ENCODE measurements around the gene CHN2. TPM values are rescaled to one million over a fixed set of nuclear protein-coding genes. Genes with fewer than 3 reads are reported as not detected.

CHN2 gene
- polyA plus RNA-seq, 2 of the 4 experiments (the other 2 are of a cell fraction), result 0.06 TPM; not detected in 1

DNA sequence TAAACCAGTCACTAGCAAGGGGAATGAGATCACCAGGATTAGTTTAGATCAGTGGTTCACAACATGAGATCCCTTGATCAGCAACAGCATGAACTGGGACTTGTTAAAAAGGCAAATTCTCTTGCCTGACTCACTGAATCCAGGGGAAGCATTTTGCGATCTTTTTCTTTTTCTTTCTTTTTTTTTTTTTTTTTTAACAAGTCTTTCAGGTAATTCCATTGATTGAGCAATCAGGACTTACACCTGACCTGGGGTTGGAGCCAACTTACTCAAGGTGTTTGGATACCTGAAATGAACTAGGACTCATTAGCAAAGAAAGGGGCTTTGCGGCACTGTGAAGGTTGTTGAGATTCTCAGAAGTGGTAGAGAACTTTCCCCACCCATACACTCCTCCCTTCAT is 321.9 kb downstream of the CHN2 start:
- no peaks in the 10 kb centered on the region for H3K4me1 ChIP-seq
- DNase-seq (ENCODE audit: low read depth in 1 of 2, low spot score in 1 of 2), result no peak
- TF ChIP-seq MAFK (IDR thresholded peaks at IDR 0.05; ENCODE audit: partially characterized antibody), result no peak
- TF ChIP-seq ZFP36 (IDR thresholded peaks at IDR 0.05; ENCODE audit: borderline replicate concordance, partially characterized antibody), result no peak
- no peak for TF ChIP-seq EHF (CRISPR knock-in tag; IDR thresholded peaks at IDR 0.05)
- no peak for TF ChIP-seq BHLHE40 (IDR thresholded peaks at IDR 0.05; ENCODE audit: low read depth, low read length)
- no peak for TF ChIP-seq SREBF2 (IDR thresholded peaks at IDR 0.05)
- no peak for TF ChIP-seq KDM5A (IDR thresholded peaks at IDR 0.05)
- TF ChIP-seq MYC (IDR thresholded peaks at IDR 0.05; ENCODE audit: borderline replicate concordance, low read length), result no peak
- no peak for TF ChIP-seq CHD2 (IDR thresholded peaks at IDR 0.05; ENCODE audit: low read length, partially characterized antibody)
- TF ChIP-seq HOXB5 (CRISPR knock-in tag; IDR thresholded peaks at IDR 0.05), result no peak
- TF ChIP-seq CHD4 (IDR thresholded peaks at IDR 0.05; ENCODE audit: borderline replicate concordance), result no peak
- no peak for TF ChIP-seq JUN (IDR thresholded peaks at IDR 0.05)
- TF ChIP-seq, protein P1, sequence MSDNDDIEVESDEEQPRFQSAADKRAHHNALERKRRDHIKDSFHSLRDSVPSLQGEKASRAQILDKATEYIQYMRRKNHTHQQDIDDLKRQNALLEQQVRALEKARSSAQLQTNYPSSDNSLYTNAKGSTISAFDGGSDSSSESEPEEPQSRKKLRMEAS (IDR thresholded peaks at IDR 0.05), result no peak
- no peak for TF ChIP-seq FOSB (CRISPR knock-in tag; IDR thresholded peaks at IDR 0.05)
- no peak for TF ChIP-seq HDAC2 (IDR thresholded peaks at IDR 0.05)
- TF ChIP-seq, protein P2, sequence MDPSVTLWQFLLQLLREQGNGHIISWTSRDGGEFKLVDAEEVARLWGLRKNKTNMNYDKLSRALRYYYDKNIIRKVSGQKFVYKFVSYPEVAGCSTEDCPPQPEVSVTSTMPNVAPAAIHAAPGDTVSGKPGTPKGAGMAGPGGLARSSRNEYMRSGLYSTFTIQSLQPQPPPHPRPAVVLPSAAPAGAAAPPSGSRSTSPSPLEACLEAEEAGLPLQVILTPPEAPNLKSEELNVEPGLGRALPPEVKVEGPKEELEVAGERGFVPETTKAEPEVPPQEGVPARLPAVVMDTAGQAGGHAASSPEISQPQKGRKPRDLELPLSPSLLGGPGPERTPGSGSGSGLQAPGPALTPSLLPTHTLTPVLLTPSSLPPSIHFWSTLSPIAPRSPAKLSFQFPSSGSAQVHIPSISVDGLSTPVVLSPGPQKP (IDR thresholded peaks at IDR 0.05; ENCODE audit: low read depth, low read length), result no peak
- no peak for TF ChIP-seq HOXA7 (CRISPR knock-in tag; IDR thresholded peaks at IDR 0.05)
- no peak for TF ChIP-seq TP53 (CRISPR knock-in tag; IDR thresholded peaks at IDR 0.05)
- ChIA-PET CTCF (no interaction called here), POLR2A (no interaction called here)
- H3K4me3 ChIP-seq, result no peak overlapping the region
- no peak for FAIRE-seq
- WGBS (ENCODE audit: missing lambda C conversion rate), result 86% methylated on average over 2 of the region's 2 CpGs
- peaks cover 5% of the 10 kb centered on the region; the same call in 1 of the 3 replicates for H3K9me3 ChIP-seq
- H3K4me2 ChIP-seq, result no peak overlapping the region
- H3K27ac ChIP-seq, result no peak overlapping the region
- ATAC-seq, result no peak

DNA sequence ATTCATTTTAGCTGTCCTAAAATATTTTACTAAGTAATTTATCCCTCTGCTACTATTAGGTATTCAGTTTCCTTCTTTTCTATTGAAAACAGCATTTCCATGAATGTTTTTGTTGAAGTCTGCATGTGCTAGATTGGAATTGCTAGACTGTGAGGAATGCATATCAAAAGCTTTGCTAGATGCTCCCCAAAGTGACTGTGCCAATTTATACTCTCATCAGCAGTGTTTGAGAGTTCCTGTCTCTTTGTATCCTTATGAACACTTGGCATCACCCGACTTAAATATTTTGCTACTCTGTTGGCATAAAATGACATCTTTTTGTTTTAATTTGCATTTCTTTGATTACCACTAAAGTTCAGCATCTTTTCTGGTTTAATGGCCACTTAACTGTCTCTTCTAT is 324.0 kb downstream of the CHN2 start:
- peaks cover 9% of the 10 kb centered on the region; the same call in 1 of the 3 replicates for H3K9me3 ChIP-seq
- H3K4me3 ChIP-seq, result no peak overlapping the region
- FAIRE-seq, result no peak
- TF ChIP-seq EHMT2 (IDR thresholded peaks at IDR 0.05; ENCODE audit: low read depth), result no peak
- no peak for TF ChIP-seq POLR2AphosphoS2 (conservative IDR thresholded peaks at IDR 0.05; ENCODE audit: low read length)
- no peak for TF ChIP-seq KDM5A (IDR thresholded peaks at IDR 0.05)
- no peak for TF ChIP-seq CEBPB (IDR thresholded peaks at IDR 0.05)
- no peak overlapping the region for H3K4me2 ChIP-seq
- H3K27ac ChIP-seq, result no peak overlapping the region
- WGBS (ENCODE audit: missing lambda C conversion rate), result 33% methylated on average over 1 of the region's 1 CpG
- CTCF ChIA-PET, result interaction anchor here (0.6 to 0.8 kb wide), 2 partner anchors 11 to 16 kb away, joined by 3 to 4 read pairs; no protein-coding TSS in a partner anchor
- no peaks in the 10 kb centered on the region for H3K4me1 ChIP-seq
- POLR2A ChIA-PET, result no interaction called here
- ATAC-seq, result no peak
- DNase-seq (ENCODE audit: low read depth in 1 of 2, low spot score in 1 of 2), result no peak

DNA sequence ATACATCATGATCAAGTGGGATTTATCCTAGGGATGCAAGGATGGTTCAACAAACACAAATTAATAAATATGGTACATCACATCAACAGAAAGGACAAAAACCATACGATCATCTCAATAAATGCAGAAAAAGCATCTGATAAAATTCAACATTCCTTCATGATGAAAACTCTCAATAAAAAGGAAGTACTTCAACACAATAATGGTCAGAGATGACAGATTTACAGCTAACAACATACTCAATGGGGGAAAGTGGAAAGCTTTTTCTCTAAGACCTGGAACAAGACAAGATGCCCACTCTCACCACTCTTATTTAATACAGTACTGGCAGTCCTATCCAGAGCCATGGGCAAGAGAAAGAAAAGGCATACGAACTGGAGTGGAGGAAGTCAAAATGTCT is 329.2 kb downstream of the CHN2 start:
- ChIA-PET CTCF (no interaction called here), POLR2A (no interaction called here)
- H3K9me3 ChIP-seq, result peaks cover 9% of the 10 kb centered on the region; the same call in 1 of the 3 replicates
- FAIRE-seq (no peak), ATAC-seq (no peak), DNase-seq (ENCODE audit: low read depth in 1 of 2, low spot score in 1 of 2) (no peak)
- H3K4me2 ChIP-seq, result no peak overlapping the region
- no peaks in the 10 kb centered on the region for H3K4me1 ChIP-seq
- no peak overlapping the region for H3K27ac ChIP-seq
- H3K4me3 ChIP-seq, result no peak overlapping the region
- TF ChIP-seq, protein P3, sequence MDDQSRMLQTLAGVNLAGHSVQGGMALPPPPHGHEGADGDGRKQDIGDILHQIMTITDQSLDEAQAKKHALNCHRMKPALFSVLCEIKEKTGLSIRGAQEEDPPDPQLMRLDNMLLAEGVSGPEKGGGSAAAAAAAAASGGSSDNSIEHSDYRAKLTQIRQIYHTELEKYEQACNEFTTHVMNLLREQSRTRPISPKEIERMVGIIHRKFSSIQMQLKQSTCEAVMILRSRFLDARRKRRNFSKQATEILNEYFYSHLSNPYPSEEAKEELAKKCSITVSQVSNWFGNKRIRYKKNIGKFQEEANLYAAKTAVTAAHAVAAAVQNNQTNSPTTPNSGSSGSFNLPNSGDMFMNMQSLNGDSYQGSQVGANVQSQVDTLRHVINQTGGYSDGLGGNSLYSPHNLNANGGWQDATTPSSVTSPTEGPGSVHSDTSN (IDR thresholded peaks at IDR 0.05), result no peak
- TF ChIP-seq HOXA7 (CRISPR knock-in tag; IDR thresholded peaks at IDR 0.05), result no peak
- 34% methylated on average over 2 of the region's 2 CpGs for WGBS (ENCODE audit: missing lambda C conversion rate)

Data from A549 (cell line).